ENCODE results near the gene CAPZB.

Gene CAPZB

GRCh38 chr1:19343617-19344350 is 141.6 kb downstream of the CAPZB start:
- no peak for DNase-seq

DNA sequence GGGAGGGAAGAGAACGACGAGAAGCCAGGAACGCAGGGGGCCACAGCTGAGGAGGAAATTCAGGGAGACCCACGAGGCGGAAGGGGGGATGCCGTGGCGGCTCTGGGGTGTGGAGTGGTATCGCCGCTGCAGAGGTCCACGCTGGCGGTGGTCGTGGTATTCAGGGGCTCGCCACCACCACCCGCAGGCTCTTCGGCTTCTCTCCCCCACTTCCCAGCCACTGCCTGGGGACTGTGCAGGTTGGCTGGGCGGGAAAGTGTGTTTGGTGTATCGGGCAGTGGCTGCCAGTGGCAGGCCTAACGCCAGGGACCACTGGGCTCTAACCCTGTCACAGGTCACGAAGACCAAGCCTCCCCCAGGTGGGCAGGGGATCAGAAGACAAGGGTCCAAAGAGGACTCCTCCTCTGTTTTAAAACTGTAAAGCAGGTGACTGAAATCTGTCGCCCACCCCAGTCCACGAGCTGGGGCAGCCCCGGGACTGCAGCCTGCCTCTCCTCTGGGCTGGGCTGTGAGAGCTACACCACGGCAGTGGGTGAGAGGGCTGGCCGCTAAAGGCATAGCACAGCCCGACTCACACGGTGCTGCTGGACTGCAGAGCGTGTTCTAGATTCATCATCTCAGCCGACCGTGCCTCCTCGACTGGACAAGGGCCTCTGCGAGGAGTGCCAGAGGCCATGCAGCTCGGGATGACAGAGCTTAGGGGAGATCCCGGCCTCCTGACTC is 142.3 kb downstream of the CAPZB start:
- no peak for DNase-seq

DNA sequence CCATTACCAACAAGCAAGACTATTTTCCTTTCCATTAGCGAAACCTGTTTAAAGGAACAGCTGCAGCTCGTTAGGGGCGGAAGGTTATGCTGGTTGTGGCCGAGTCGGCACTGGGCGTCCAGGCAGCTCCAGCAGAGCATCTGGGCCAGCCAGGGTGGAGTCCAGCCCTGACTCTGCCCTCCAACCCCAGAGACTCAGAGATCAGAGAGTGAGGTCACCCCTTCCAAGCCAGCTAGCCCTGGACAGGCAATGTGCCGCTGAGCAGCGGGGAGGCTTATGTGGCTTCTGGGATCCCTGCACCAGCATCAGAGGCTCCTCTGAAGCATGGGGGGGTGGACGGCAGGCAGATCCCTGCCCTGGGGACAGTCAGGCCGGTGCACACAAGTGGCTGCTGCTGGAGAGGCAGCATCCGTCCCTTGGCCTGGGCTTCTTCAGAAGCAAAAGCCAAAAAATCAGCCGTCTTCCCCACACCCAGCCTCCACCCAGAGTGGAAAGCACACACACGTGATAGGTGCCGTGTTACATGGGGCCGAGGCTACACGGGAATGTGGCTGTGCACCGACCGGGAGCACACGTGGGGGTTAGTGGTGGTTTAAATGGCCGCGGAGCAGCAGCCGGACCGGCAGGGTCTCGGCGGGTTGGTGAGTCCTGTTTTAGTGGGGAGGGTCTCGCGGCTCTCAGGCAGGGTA is 143.1 kb downstream of the CAPZB start:
- no peak for DNase-seq

DNA sequence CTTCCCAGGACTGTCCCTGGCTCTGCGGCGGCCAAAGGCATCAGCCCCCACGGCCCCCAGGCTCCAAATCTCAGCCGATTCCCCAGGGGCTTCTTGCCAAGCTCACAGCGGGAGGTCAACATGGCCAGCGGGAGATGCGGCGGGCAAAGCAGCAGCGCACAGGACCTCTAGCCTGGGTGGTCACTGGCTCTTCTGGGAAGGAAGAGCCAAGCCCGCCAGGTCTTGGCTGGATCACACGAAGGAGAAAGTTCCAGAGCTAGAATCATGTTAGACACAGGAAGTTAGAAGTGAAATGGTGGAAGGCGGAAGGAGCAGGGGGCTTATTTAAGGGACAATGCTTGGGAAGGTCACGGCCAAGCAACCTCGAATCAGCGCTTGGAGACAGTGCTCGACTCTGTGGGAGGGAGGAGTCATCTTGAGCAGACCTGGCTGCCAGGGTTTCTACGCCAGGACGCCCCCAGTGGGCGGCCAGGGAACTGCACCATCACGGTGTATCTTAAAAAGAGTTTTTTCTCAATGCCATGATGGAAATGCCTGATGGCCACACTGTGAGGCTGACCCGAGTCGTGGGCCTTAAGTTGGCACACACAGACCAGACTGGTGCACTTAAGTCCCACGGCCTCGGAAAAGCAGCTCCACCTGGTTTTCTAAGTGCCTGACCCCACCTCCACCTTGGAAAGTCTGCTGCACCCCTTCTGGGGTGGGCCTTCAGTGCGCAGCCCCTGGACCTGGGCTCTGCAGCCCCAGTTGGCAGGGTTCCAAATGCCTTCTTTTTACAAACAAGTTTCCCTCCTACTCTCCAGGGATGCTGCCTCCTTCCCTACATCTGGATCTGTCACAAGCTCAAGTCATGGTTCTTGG is 143.9 kb downstream of the CAPZB start:
- DNase-seq: peak; percentile 63

DNA sequence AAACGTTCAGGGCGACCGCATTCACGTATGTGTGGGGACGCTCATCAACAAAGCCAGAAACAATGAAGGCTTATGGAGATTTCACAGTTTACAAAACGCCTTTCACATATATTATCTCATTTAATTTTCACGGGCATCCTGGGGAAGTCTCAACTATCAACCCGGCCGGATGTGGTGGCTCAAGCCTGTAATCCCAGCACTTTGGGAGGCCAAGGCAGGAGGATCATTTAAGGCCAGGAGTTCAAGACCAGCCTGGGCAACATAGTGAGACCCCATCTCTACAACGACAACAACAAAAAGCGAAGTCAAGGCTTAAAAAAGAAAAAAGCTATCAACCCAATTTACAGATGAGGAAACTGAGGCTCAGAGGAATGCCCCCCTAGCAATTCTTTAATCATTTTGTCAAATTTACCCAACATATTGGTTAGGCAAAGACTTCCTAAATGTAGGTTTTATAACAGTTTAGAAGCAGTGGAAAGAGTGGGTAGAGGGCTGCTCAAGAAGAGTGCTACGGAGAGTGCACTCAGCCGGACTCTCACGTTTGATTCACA is 144.9 kb downstream of the CAPZB start:
- DNase-seq: no peak

DNA sequence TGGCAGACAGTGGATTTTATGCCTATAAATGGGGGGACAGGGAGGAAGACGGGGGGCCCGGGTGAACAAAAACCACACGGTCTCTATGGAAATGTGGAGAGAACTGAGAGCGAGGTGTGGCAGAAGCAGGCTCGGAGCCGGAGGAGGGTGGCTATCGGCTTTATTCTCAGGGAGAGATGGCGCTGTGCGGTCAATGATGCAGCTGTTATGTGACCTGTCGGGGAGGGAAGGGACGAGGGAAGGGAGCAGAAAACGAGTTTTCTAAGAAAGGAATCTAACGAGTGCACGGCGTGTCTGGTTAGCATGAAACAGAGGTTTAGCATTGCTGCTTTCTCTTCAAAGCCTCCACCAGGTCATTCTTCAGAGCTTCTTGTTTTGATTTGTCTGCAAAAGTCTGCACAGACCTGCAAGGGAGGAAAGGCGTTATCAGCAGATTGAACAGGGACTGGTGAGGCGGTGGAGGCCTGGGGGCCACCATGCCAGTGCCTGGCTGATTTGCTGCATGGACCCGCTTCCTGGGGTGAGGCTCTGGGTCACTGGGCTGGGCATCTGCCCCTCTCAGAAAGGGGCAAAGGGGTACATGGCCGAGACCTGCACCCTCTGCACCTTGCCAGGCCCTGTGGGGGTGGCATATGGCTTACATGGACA is 146.0 kb downstream of the CAPZB start:
- DNase-seq: no peak

GRCh38 chr1:19338323-19338762 is 147.0 kb downstream of the CAPZB start:
- peak; percentile 40 for DNase-seq

DNA sequence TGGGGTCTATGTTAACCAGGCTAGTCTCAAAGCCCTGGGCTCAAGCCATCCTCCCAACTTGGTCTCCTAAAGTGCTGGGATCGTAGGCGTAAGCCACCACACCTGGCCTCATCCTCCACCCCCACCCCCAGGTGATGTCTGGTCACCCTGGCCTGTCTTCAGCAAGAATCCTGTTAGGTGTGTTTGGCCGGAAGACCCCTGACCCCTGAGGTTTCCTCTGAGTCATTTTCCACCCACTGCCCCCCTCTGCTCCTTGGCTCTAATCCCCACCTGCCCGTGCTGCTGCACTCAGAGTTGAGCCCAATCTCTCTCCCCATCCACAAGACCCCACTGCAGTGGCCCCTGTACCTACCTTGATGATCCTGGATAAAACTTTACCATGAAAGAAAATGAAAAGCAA is 148.1 kb downstream of the CAPZB start:
- DNase-seq: no peak

GRCh38 chr1:19336543-19336942 is 148.8 kb downstream of the CAPZB start:
- DNase-seq: no peak

DNA sequence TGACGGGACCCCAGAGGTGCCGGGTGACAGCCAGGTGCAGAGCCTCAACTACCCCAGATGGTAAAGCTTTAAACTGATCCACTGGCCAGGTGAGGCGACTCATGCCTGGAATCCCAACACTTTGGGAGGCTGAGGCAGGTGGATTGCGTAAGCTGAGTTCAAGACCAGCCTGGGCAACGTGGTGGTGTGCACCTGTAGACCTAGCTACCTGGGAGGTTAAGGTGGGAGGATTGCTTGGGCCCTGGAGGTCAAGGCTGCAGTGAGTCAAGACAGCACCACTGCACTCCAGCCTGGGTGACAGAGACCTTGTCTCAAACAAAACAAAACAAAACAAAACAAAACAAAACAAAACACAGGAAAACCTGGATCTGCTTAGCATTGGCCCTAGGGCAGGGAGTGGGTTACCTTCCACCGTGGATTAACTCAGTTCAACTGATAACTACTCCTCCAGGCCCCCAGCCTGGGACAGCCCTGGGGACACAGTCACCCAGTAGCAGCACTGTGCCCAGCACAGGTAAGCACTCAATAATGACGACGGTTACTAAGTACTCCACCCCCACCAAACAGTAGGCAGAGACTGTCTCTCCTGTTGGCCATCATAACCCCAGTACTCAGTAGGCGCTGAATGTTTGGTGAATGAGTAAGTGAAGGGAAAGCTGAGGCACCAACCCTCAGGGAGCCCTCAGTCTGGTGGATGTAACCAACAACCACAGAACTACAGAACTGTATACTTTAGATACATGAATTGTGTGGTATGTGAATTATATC is 151.6 kb downstream of the CAPZB start:
- peak; percentile 35 for DNase-seq

DNA sequence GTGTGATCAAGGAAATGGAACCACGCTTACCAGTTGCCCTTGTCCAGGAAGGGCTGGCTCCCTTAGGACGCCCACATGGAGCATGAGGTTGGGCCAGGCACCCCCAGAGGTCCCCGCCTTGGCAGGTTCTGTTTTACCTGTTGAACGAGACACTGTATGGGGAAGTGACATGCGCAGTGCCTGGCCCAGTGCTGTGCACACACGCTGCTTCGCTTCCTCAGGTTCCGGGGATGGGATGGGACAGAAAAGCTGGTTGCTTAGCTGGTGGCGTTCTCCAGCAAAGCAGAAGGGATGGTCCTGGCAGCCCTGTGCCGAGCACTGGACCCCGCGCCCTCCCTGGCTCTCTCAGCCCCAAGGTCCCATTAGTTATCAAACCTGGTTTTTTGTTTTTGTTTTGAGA is 152.5 kb downstream of the CAPZB start:
- DNase-seq: no peak

DNA sequence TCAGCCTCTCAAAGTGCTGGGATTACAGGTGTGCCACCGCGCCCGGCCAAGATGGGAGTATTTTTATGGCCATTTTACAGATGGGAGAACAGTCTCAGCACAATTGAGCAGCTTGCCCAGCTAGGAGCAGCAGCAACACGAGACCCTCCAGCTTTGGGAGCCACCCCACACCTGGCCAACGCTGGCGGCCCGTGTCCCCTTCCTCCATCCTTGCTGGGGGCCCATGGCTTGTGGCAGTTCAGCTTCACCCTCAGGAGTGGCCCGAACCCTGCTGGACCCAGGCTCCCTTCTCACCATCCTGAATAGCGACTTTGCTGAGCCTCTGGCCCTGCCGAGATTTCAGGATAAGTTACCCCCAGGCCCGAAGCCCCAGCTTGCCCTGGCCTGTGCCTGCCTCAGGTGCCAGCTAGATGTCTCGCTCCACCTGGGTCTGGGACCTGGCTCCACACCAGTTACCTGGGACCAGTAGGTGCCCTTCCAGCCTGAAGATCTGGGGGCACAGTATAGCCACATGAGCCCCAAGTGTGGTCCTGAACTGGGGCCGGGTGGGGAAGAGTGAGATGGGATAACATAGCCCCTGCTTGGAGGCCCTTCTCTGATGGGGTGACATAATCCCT is 154.0 kb downstream of the CAPZB start:
- DNase-seq: no peak

DNA sequence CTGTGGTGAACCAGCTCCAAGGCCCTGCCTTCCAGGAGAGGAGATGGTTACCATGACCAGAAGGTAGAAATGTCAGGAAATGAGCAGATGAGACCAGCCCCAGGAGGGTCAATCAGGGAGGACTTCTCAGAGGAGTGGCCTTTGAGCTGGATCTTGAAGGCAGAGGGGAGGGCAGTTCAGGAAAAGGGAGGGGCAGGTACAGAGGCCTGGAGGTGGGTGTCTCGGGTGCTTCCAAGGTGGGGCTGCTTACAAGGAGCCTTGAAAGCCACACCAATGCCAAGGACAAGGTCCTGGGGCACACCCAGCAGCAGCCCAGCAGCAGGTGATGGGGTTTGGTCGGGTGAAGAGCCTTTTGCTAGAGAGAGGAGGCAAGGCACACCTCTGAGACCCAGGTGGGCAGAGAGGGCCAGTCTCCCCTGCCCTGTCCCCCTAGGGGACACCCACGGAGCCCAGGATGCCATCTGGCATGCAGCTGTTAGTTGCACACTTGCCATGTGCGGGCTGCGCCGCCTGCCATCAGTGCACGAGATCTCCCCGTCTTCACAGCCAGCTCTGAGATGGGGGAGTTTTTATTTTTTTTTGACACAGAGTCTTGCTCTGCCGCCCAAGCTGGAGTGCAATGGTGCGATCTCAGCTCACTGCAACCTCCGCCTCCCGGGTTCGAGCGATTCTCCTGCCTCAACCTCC is 154.7 kb downstream of the CAPZB start:
- no peak for DNase-seq

- no peak for DNase-seq
Observed at GRCh38 chr1:19329611-19330010, 155.7 kb downstream of the CAPZB start.

DNA sequence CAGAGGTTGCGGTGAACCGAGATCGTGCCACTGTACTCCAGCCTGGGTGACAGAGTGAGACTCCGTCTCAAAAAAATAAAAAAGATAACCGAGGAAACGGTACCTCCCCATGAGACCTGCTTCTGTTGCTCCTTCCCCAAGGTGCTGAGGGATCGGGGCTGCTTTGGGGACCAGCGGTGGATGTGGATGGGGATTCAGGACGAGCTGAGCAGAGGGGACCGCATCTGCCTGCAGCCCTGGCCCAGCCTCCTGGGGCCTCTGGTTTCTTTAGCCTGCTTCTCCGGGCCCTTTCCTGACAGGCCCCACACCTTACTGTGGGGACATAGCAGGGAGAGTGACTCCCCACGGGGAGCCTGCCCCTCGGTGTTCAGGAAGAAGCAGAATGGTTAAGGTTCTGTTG is 156.2 kb downstream of the CAPZB start:
- no peak for DNase-seq

- DNase-seq: no peak
Observed at GRCh38 chr1:19328486-19328885, 156.9 kb downstream of the CAPZB start.

- no peak for DNase-seq
Observed at GRCh38 chr1:19327736-19328135, 157.6 kb downstream of the CAPZB start.

- DNase-seq: no peak
Observed at GRCh38 chr1:19327301-19327700, 158.0 kb downstream of the CAPZB start.

DNA sequence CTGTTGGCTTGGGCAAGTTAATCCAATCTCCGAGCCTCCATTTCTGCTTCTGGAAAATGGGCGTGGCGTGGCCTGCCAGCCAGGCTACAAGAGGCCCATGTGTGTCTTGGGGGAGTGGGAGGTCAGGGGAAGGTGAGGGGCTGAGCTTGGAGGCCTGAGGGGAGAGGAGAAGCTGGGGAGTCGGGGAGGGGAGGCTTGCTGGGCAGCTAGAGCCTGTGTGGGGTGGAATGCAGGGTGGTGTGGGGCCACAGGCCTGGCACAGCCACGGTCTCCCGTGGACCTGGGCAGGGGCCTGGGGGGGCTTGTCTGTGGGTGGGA is 158.6 kb downstream of the CAPZB start:
- no peak for DNase-seq
